Liver (tissue), 9 donors: ENCODE results near the gene CLIC1. TPM values are rescaled to one million over a fixed set of nuclear protein-coding genes. Genes with fewer than 3 reads are reported as not detected.
A peak's percentile ranks its signal among the peaks of the same experiment; 100 is the strongest.

Source experiments
- DNase-seq: peaks from one replicate; pipeline ENCODE4 v3.0.0-alpha.2; 2017; ENCODE audit warnings: low spot score
- H3K27ac ChIP-seq, 2 donors: one replicate each; pipeline ENCODE4 v1.7.0; 2013; ENCODE audit warnings: inconsistent platforms in 2 of 2, low read length in 2 of 2, control low read depth in 1 of 2, low read depth in 1 of 2, mild to moderate bottlenecking in 1 of 2
- H3K27me3 ChIP-seq, 4 donors: one replicate each; pipeline versions ENCODE4 v1.6.1 to v1.7.0; 2013; ENCODE audit warnings: low read length in 3 of 4, inconsistent platforms in 1 of 4, mild to moderate bottlenecking in 1 of 4, moderate library complexity in 1 of 4; ENCODE audit not compliant: control insufficient read depth in 4 of 4, insufficient read depth in 4 of 4
- H3K36me3 ChIP-seq, 4 donors: one replicate each; pipeline versions ENCODE4 v1.6.1 to v1.7.0; 2013; ENCODE audit warnings: low read length in 3 of 4, mild to moderate bottlenecking in 3 of 4, low read depth in 1 of 4, moderate library complexity in 1 of 4; ENCODE audit not compliant: control insufficient read depth in 4 of 4, insufficient read depth in 3 of 4
- H3K4me1 ChIP-seq, 4 donors: one replicate each; pipeline versions ENCODE4 v1.6.1 to v1.7.0; 2013; ENCODE audit warnings: low read length in 3 of 4, mild to moderate bottlenecking in 3 of 4, moderate library complexity in 1 of 4; ENCODE audit not compliant: control insufficient read depth in 4 of 4, insufficient read depth in 4 of 4
- H3K4me3 ChIP-seq, 3 donors: one replicate each; pipeline versions ENCODE4 v1.6.1 to v1.7.0; 2013; ENCODE audit warnings: low read length in 3 of 3, control low read depth in 1 of 3, low read depth in 1 of 3, mild to moderate bottlenecking in 1 of 3
- H3K9ac ChIP-seq, 2 donors: one replicate each; pipeline ENCODE4 v1.7.0; 2013; ENCODE audit warnings: low read length in 2 of 2, mild to moderate bottlenecking in 2 of 2, moderate library complexity in 2 of 2, control low read depth in 1 of 2, low read depth in 1 of 2
- H3K9me3 ChIP-seq, 4 donors: one replicate each; pipeline versions ENCODE4 v1.6.1 to v1.7.0; 2013; ENCODE audit warnings: low read length in 3 of 4; ENCODE audit not compliant: control insufficient read depth in 4 of 4
- EGR1 ChIP-seq, 2 donors: IDR thresholded peaks; 2 replicates each; pipeline ENCODE4 v1.6.1; 2016 to 2018; ENCODE audit warnings: antibody characterized with exemption in 2 of 2, low read depth in 2 of 2
- FOXA1 ChIP-seq: IDR thresholded peaks from 2 replicates; pipeline ENCODE4 v1.6.1; 2016; ENCODE audit warnings: antibody characterized with exemption
- FOXA2 ChIP-seq: IDR thresholded peaks from 2 replicates; pipeline ENCODE4 v1.6.1; 2016; ENCODE audit warnings: antibody characterized with exemption
- HNF4A ChIP-seq, 2 donors: conservative IDR thresholded peaks; 2 replicates each; pipeline ENCODE4 v1.6.1; 2016; ENCODE audit warnings: antibody characterized with exemption in 2 of 2, mild to moderate bottlenecking in 2 of 2
- HNF4G ChIP-seq: IDR thresholded peaks from 2 replicates; pipeline ENCODE4 v1.6.1; 2016; ENCODE audit warnings: antibody characterized with exemption
- JUND ChIP-seq, 2 donors: IDR thresholded peaks; 2 replicates each; pipeline ENCODE4 v1.6.1; 2016; ENCODE audit warnings: antibody characterized with exemption in 2 of 2
- NR2F2 ChIP-seq: IDR thresholded peaks from 2 replicates; pipeline ENCODE4 v1.6.1; 2016; ENCODE audit warnings: antibody characterized with exemption
- RXRA ChIP-seq, 2 donors: IDR thresholded peaks; 2 replicates each; pipeline ENCODE4 v1.6.1; 2017 to 2018; ENCODE audit warnings: antibody characterized with exemption in 2 of 2, mild to moderate bottlenecking in 1 of 2
- SP1 ChIP-seq: IDR thresholded peaks from 2 replicates; pipeline ENCODE4 v1.6.1; 2018; ENCODE audit warnings: antibody characterized with exemption, mild to moderate bottlenecking
- TAF1 ChIP-seq: conservative IDR thresholded peaks from 2 replicates; pipeline ENCODE4 v1.6.1; 2016; ENCODE audit warnings: antibody characterized with exemption, mild to moderate bottlenecking
- YY1 ChIP-seq: IDR thresholded peaks from 2 replicates; pipeline ENCODE4 v1.6.1; 2016; ENCODE audit warnings: antibody characterized with exemption, mild to moderate bottlenecking
- ZBTB33 ChIP-seq: IDR thresholded peaks from 2 replicates; pipeline ENCODE4 v1.6.1; 2016; ENCODE audit warnings: antibody characterized with exemption
- WGBS: extraction: QIAGEN DNeasy Blood & Tissue Kit; methylation state at CpG from one replicate; pipeline ENCODE4 v1.1.7; 2013; 5-methylcytosine and 5-hydroxymethylcytosine counted together
- polyA plus RNA-seq, 2 donors: library from polyadenylated mRNA; stranded (reverse) in 1 of 2; unstranded in 1 of 2; fragments of 200-250 nt in 1 of 2; fragments of >200 nt in 1 of 2; fragmentation: Nextera tagmentation in 1 of 2; extraction: Ambion mirVana in 1 of 2; gene quantifications; one replicate each; pipeline versions ENCODE4 v1.2.1 to v1.2.3, GENCODE V29; 2013 to 2015
- total RNA-seq, 2 donors: library from RNA; depleted of rRNA; stranded (reverse); fragments of >200 nt; gene quantifications; one replicate each; pipeline ENCODE4 v1.2.3, GENCODE V29; 2014
- TF ChIP-seq, protein P1 (sequence below): IDR thresholded peaks from 2 replicates; pipeline ENCODE4 v1.6.1; 2016; ENCODE audit warnings: antibody characterized with exemption
- TF ChIP-seq, protein P2 (sequence below): IDR thresholded peaks from 2 replicates; pipeline ENCODE4 v1.6.1; 2016; ENCODE audit warnings: antibody characterized with exemption
- TF ChIP-seq, protein P3 (sequence below): IDR thresholded peaks from 2 replicates; pipeline ENCODE4 v1.6.1; 2016; ENCODE audit warnings: antibody characterized with exemption, mild to moderate bottlenecking
- TF ChIP-seq, protein P4 (sequence below): fragments of 150-350 bp; IDR thresholded peaks from 2 replicates; pipeline ENCODE4 v1.5.1; 2017; ENCODE audit warnings: improper control_type of control experiment, low read depth, low read length; ENCODE audit not compliant: missing input control
- donor health status: healthy.
- donor health status: healthy.
- donor health status: healthy.
- donor health status: healthy.
- donor health status: healthy.

CLIC1 gene
- total and polyA plus RNA-seq, 4 donors = 56.5 to 124 (median 64.5) TPM

GRCh38 chr6:31722173-31722572 is 14.2 kb downstream of the CLIC1 start:
- Histone ChIP-seq H3K27ac (no peak overlapping the region), H3K27me3 (no peaks in the 10 kb centered on the region), H3K36me3 (peaks cover 0 to 8% (median under 1%) of the 10 kb centered on the region in 4 donors), H3K9ac (no peak overlapping the region), H3K4me1 (peaks cover 0 to 5% (median 1%) of the 10 kb centered on the region in 4 donors), H3K4me3 (no peak overlapping the region), H3K9me3 (no peaks in the 10 kb centered on the region)
- TF ChIP-seq ZBTB33 (no peak), TAF1 (no peak), JUND (IDR thresholded peaks at IDR 0.05) (no peak), HNF4A (conservative IDR thresholded peaks at IDR 0.05) (no peak), NR2F2 (no peak), SP1 (no peak), EGR1 (IDR thresholded peaks at IDR 0.05; ENCODE audit: low read depth in 2 of 2) (no peak), FOXA1 (no peak), HNF4G (no peak), FOXA2 (no peak), RXRA (IDR thresholded peaks at IDR 0.05) (no peak), YY1 (no peak)
- TF ChIP-seq, protein P1, sequence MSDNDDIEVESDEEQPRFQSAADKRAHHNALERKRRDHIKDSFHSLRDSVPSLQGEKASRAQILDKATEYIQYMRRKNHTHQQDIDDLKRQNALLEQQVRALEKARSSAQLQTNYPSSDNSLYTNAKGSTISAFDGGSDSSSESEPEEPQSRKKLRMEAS = no peak
- TF ChIP-seq, protein P2, sequence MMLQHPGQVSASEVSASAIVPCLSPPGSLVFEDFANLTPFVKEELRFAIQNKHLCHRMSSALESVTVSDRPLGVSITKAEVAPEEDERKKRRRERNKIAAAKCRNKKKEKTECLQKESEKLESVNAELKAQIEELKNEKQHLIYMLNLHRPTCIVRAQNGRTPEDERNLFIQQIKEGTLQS = no peak
- TF ChIP-seq, protein P3, sequence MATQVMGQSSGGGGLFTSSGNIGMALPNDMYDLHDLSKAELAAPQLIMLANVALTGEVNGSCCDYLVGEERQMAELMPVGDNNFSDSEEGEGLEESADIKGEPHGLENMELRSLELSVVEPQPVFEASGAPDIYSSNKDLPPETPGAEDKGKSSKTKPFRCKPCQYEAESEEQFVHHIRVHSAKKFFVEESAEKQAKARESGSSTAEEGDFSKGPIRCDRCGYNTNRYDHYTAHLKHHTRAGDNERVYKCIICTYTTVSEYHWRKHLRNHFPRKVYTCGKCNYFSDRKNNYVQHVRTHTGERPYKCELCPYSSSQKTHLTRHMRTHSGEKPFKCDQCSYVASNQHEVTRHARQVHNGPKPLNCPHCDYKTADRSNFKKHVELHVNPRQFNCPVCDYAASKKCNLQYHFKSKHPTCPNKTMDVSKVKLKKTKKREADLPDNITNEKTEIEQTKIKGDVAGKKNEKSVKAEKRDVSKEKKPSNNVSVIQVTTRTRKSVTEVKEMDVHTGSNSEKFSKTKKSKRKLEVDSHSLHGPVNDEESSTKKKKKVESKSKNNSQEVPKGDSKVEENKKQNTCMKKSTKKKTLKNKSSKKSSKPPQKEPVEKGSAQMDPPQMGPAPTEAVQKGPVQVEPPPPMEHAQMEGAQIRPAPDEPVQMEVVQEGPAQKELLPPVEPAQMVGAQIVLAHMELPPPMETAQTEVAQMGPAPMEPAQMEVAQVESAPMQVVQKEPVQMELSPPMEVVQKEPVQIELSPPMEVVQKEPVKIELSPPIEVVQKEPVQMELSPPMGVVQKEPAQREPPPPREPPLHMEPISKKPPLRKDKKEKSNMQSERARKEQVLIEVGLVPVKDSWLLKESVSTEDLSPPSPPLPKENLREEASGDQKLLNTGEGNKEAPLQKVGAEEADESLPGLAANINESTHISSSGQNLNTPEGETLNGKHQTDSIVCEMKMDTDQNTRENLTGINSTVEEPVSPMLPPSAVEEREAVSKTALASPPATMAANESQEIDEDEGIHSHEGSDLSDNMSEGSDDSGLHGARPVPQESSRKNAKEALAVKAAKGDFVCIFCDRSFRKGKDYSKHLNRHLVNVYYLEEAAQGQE = no peak
- TF ChIP-seq, protein P4, sequence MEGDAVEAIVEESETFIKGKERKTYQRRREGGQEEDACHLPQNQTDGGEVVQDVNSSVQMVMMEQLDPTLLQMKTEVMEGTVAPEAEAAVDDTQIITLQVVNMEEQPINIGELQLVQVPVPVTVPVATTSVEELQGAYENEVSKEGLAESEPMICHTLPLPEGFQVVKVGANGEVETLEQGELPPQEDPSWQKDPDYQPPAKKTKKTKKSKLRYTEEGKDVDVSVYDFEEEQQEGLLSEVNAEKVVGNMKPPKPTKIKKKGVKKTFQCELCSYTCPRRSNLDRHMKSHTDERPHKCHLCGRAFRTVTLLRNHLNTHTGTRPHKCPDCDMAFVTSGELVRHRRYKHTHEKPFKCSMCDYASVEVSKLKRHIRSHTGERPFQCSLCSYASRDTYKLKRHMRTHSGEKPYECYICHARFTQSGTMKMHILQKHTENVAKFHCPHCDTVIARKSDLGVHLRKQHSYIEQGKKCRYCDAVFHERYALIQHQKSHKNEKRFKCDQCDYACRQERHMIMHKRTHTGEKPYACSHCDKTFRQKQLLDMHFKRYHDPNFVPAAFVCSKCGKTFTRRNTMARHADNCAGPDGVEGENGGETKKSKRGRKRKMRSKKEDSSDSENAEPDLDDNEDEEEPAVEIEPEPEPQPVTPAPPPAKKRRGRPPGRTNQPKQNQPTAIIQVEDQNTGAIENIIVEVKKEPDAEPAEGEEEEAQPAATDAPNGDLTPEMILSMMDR = no peak
- DNase-seq = no peak
- 92% methylated on average over 3 of the region's 3 CpGs for WGBS

GRCh38 chr6:31721351-31722020 is 14.8 kb downstream of the CLIC1 start, which contains the start of gene LY6G6C:
Gene LY6G6C (minus strand): TSS chr6:31721746. CDS start chr6:31721679, 67 bp downstream.
- H3K9ac ChIP-seq = peak within 1 kb of the TSS in 1 of 2 donors; percentile 1
- no peak within 1 kb of the TSS for H3K4me3 ChIP-seq
- H3K9me3 ChIP-seq = no peaks in the 10 kb centered on the region
- DNase-seq = no peak
- 86% methylated on average over 4 of the region's 4 CpGs for WGBS
- no peak within 1 kb of the TSS for H3K27ac ChIP-seq
- TF ChIP-seq HNF4G = no peak
- H3K36me3 ChIP-seq = peaks cover 0 to 5% (median 0%) of the 10 kb centered on the region in 4 donors
- no peaks in the 10 kb centered on the region for H3K27me3 ChIP-seq
- H3K4me1 ChIP-seq = no peaks in the 10 kb centered on the region
